B cell (primary cell): Measurements from ENCODE around the gene TMEM119. TPM values are rescaled to one million over a fixed set of nuclear protein-coding genes. Genes with fewer than 3 reads are reported as not detected.

Experiments
- ATAC-seq: fragments of 200-7000 bp; cut with Tn5 transposase; one replicate; pipeline ENCODE4 v1.10.0; 2021; ENCODE audit warnings: low read depth, mild to moderate bottlenecking, moderate number of reproducible peaks, moderate library complexity
- CTCF ChIA-PET: fragments of 350-600 bp; sonication (Branson Sonifier 250); formaldehyde crosslinking; loops from one replicate; lab custom pipeline; 2021; ENCODE audit warnings: antibody characterized with exemption, inconsistent platforms; lab: Charles Lee
- POLR2A ChIA-PET: fragments of 350-600 bp; sonication (Branson Sonifier 250); formaldehyde crosslinking; loops from one replicate; lab custom pipeline; 2021; ENCODE audit warnings: antibody characterized with exemption; lab: Charles Lee
- DNase-seq: peaks from one replicate; pipeline ENCODE4 v3.0.0; 2013
- H2AFZ ChIP-seq: 2 replicates; pipeline ENCODE4 v1.6.1; 2012; ENCODE audit warnings: mild to moderate bottlenecking, low read depth, low read length; ENCODE audit not compliant: insufficient read depth, poor library complexity, severe bottlenecking
- H3K27ac ChIP-seq, 2 donors: 1 replicate in 1 of 2; 2 replicates in 1 of 2; pipeline ENCODE4 v1.5.1; 2012 to 2013; ENCODE audit warnings: low read length in 2 of 2, mild to moderate bottlenecking in 2 of 2, moderate library complexity in 1 of 2
- H3K27me3 ChIP-seq, 4 experiments: fragments of 200-600 bp in 1 of 4; sonication (generic) in 1 of 4; replicated peaks in 1 of 4; 1 replicate in 2 of 4; 2 replicates in 2 of 4; pipeline versions ENCODE4 v1.6.1 to v1.7.0; 2013 to 2016; ENCODE audit warnings: low read length in 3 of 4, mild to moderate bottlenecking in 2 of 4, mixed read lengths in 1 of 4, moderate library complexity in 1 of 4; ENCODE audit not compliant: insufficient read depth in 4 of 4, control insufficient read depth in 3 of 4; ENCODE audit errors: control extremely low read depth in 1 of 4
- H3K36me3 ChIP-seq, 2 experiments: replicated peaks in 1 of 2; 1 replicate in 1 of 2; 2 replicates in 1 of 2; pipeline versions ENCODE4 v1.6.1 to v1.7.1; 2013; ENCODE audit warnings: low read length in 1 of 2; ENCODE audit not compliant: insufficient read depth in 2 of 2, control insufficient read depth in 1 of 2; ENCODE audit errors: control extremely low read depth in 1 of 2, extremely low read depth in 1 of 2
- H3K4me1 ChIP-seq, 2 donors: fragments of 200-600 bp in 1 of 2; sonication (generic) in 1 of 2; 1 replicate in 1 of 2; 2 replicates in 1 of 2; pipeline versions ENCODE4 v1.5.1 to v1.6.1; 2013 to 2017; ENCODE audit warnings: low read length in 2 of 2; ENCODE audit not compliant: control insufficient read depth in 2 of 2, insufficient read depth in 2 of 2
- H3K4me2 ChIP-seq: replicated peaks from 2 replicates; pipeline ENCODE3; 2012; ENCODE audit warnings: mild to moderate bottlenecking, low read depth, low read length; ENCODE audit not compliant: poor library complexity, severe bottlenecking
- H3K4me3 ChIP-seq, 5 experiments: fragments of 200-600 bp in 1 of 5; sonication (generic) in 1 of 5; 1 replicate in 3 of 5; 2 replicates in 2 of 5; pipeline versions ENCODE4 v1.5.1 to v1.7.0; 2011 to 2016; ENCODE audit warnings: low read length in 4 of 5, mild to moderate bottlenecking in 4 of 5, low read depth in 2 of 5, control low read depth in 1 of 5, moderate library complexity in 1 of 5; ENCODE audit not compliant: insufficient read depth in 1 of 5; ENCODE audit errors: control extremely low read depth in 1 of 5, extremely low read depth in 1 of 5
- H3K79me2 ChIP-seq: fragments of 200-600 bp; sonication (generic); one replicate; pipeline ENCODE4 v1.6.0; 2016; ENCODE audit warnings: low read length; ENCODE audit not compliant: control insufficient read depth, insufficient read depth
- H3K9ac ChIP-seq: fragments of 200-600 bp; sonication (generic); 2 replicates; pipeline ENCODE4 v1.6.1; 2017; ENCODE audit warnings: mild to moderate bottlenecking, low read length, moderate library complexity
- H3K9me3 ChIP-seq, 3 donors: one replicate each; pipeline versions ENCODE4 v1.6.1 to v1.7.1; 2013; ENCODE audit warnings: low read length in 2 of 3; ENCODE audit not compliant: control insufficient read depth in 2 of 3, insufficient read depth in 1 of 3; ENCODE audit errors: control extremely low read depth in 1 of 3
- H4K20me1 ChIP-seq: 2 replicates; pipeline ENCODE4 v1.6.0; 2012; ENCODE audit warnings: mild to moderate bottlenecking, low read length; ENCODE audit not compliant: insufficient read depth, control insufficient read depth, poor library complexity, severe bottlenecking
- H3K27ac Mint-ChIP-seq: one replicate; pipeline ENCODE4 v1.8.0; 2021; ENCODE audit warnings: mixed read lengths
- H3K27me3 Mint-ChIP-seq: one replicate; pipeline ENCODE4 v1.8.0; 2021; ENCODE audit warnings: mixed read lengths
- H3K4me1 Mint-ChIP-seq: one replicate; pipeline ENCODE4 v1.8.0; 2021; ENCODE audit warnings: mixed read lengths
- H3K4me3 Mint-ChIP-seq: one replicate; pipeline ENCODE4 v1.8.0; 2021; ENCODE audit warnings: mixed read lengths
- H3K9me3 Mint-ChIP-seq: one replicate; pipeline ENCODE4 v1.8.0; 2022; ENCODE audit warnings: mixed read lengths; ENCODE audit not compliant: insufficient read depth
- EZH2 ChIP-seq: IDR thresholded peaks from 2 replicates; pipeline ENCODE4 v1.6.1; 2012; ENCODE audit warnings: borderline replicate concordance, low read depth, mild to moderate bottlenecking, moderate library complexity, low read length; ENCODE audit not compliant: insufficient read depth, poor library complexity, severe bottlenecking
- whole genome bisulfite sequencing: methylation state at CpG from one replicate; pipeline ENCODE4 v1.1.5; 2013; ENCODE audit warnings: missing lambda C conversion rate; ENCODE audit not compliant: insufficient coverage; 5-methylcytosine and 5-hydroxymethylcytosine counted together
- intact Hi-C: fragments of 100-400 bp; cut with micrococcal nuclease; formaldehyde crosslinking; loops from one replicate; pipeline ENCODE4 v1.10.0; 2022
- polyA plus RNA-seq: library from polyadenylated mRNA; depleted of rRNA; stranded (reverse); fragments of >200 nt; gene quantifications from 2 replicates; pipeline ENCODE4 v1.2.3, GENCODE V29; 2012
- total RNA-seq, 2 donors: library from RNA; stranded (reverse); fragments of 120-200 nt in 1 of 2; gene quantifications; 1 replicate in 1 of 2; 2 replicates in 1 of 2; pipeline versions ENCODE4 v1.2.3 to v1.2.4, GENCODE V29; 2013 to 2022
- TF ChIP-seq, protein P1 (sequence below): fragments of 200-600 bp; IDR thresholded peaks from one replicate; pipeline ENCODE4 v1.8.0; 2022; ENCODE audit warnings: antibody characterized with exemption, mild to moderate bottlenecking

The TMEM119 gene
- total and polyA plus RNA-seq, 2 donors (not counting 1 experiment from before 2014, with no cell fraction given): 0.25 TPM; not detected in 1

DNA sequence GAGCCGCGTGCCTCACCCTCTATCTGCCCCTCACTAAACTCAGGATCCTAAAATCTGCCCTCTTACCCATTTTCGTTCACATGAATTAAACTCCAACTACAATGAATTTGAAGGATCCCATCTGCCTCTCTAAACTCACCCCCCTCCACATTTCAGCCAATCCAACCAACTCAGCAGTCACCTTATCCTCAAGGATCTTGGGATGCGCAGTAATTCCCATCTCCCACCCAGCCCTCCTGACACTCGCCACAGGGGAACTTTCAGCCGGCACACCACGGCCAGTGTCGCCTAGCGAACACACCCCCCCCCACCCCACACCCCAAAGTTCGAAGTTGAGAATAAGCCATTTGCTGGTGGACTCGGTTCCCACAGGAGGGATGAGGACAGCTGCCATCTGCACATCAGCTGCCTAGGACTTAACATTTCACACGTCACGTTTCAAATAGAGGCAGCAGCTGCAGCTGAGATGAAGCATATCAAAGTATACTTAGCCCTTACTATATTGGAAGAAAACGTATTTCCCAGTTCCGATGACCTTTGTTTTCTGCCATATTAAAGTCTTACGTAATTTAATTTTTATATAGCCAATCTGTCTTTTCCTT is 44.5 kb upstream of the TMEM119 start:
- H3K27me3 Mint-ChIP-seq: no peaks in the 10 kb centered on the region
- Histone ChIP-seq H2AFZ (no peak overlapping the region), H3K79me2 (peaks cover 24% of the 10 kb centered on the region), H3K4me1 (peaks cover 66 to 71% of the 10 kb centered on the region in 2 donors), H3K9ac (peak overlapping the region; percentile 2), H4K20me1 (peaks cover 10% of the 10 kb centered on the region), H3K27ac (peak overlapping the region; percentile 78 to 95), H3K9me3 (no peaks in the 10 kb centered on the region), H3K4me3 (no peak overlapping the region), H3K27me3 (no peaks in the 10 kb centered on the region), H3K36me3 (peaks cover 5 to 47% of the 10 kb centered on the region in 2 experiments), H3K4me2 (peak overlapping the region; percentile 57)
- 87% methylated on average over 10 of the region's 16 CpGs for WGBS
- POLR2A ChIA-PET: interaction anchor here (0.6 to 14.8 kb wide), 7 partner anchors 9 to 88 kb away, joined by 4 to 133 read pairs (median 5); partner anchors contain the start of gene SELPLG
- no peaks in the 10 kb centered on the region for H3K9me3 Mint-ChIP-seq
- H3K27ac Mint-ChIP-seq: peak overlapping the region; percentile 89
- H3K4me3 Mint-ChIP-seq: peak overlapping the region; percentile 65
- no peak for TF ChIP-seq EZH2
- TF ChIP-seq, protein P1, sequence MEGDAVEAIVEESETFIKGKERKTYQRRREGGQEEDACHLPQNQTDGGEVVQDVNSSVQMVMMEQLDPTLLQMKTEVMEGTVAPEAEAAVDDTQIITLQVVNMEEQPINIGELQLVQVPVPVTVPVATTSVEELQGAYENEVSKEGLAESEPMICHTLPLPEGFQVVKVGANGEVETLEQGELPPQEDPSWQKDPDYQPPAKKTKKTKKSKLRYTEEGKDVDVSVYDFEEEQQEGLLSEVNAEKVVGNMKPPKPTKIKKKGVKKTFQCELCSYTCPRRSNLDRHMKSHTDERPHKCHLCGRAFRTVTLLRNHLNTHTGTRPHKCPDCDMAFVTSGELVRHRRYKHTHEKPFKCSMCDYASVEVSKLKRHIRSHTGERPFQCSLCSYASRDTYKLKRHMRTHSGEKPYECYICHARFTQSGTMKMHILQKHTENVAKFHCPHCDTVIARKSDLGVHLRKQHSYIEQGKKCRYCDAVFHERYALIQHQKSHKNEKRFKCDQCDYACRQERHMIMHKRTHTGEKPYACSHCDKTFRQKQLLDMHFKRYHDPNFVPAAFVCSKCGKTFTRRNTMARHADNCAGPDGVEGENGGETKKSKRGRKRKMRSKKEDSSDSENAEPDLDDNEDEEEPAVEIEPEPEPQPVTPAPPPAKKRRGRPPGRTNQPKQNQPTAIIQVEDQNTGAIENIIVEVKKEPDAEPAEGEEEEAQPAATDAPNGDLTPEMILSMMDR: no peak
- ATAC-seq (peak; percentile 42), DNase-seq (peak; percentile 68)
- H3K4me1 Mint-ChIP-seq: peaks cover 88% of the 10 kb centered on the region
- intact Hi-C loops: no loop called here
- CTCF ChIA-PET: interaction anchor here (0.6 to 17.3 kb wide), 9 partner anchors 8 to 162 kb away, joined by 3 to 431 read pairs (median 8); partner anchors contain the start of gene SELPLG
